GM19468 (cell line): ENCODE measurements around the gene ID4.

Experiments
- ATAC-seq: cut with Tn5 transposase; IDR thresholded peaks from one replicate; pipeline ENCODE4 v1.9.1; 2021; ENCODE audit warnings: mild to moderate bottlenecking, moderate library complexity, moderate number of reproducible peaks; ENCODE audit not compliant: unreplicated experiment; ENCODE audit errors: extremely low read depth

ID4 gene

GRCh38 chr6:19836799-19837510, at the start of gene ID4:
TSS of gene ID4 (plus strand) at chr6:19837370. CDS start at chr6:19837755, 385 bp downstream.
- no peak for ATAC-seq

GRCh38 chr6:19788686-19789085, 48.5 kb upstream of the ID4 start:
- ATAC-seq: no peak

GRCh38 chr6:19789100-19789803, 47.9 kb upstream of the ID4 start:
- no peak for ATAC-seq

- no peak for ATAC-seq
These were observed 45.9 kb upstream of the ID4 start for GRCh38 chr6:19791267-19791666.

- no peak for ATAC-seq
These were observed 42.0 kb upstream of the ID4 start for GRCh38 chr6:19795211-19795610.

GRCh38 chr6:19796452-19796851, 40.7 kb upstream of the ID4 start:
- ATAC-seq: no peak

- no peak for ATAC-seq
These were observed 38.8 kb upstream of the ID4 start for GRCh38 chr6:19798362-19798761.

GRCh38 chr6:19802656-19803055, 34.5 kb upstream of the ID4 start:
- ATAC-seq: no peak

- no peak for ATAC-seq
These were observed 33.6 kb upstream of the ID4 start for GRCh38 chr6:19803331-19804204.

- peak; percentile 99 for ATAC-seq
These were observed 32.7 kb upstream of the ID4 start for GRCh38 chr6:19804205-19805128.

GRCh38 chr6:19805129-19805481, 32.1 kb upstream of the ID4 start:
- ATAC-seq: no peak

GRCh38 chr6:19806971-19807396, 30.2 kb upstream of the ID4 start:
- ATAC-seq: no peak

GRCh38 chr6:19811397-19812079, 25.6 kb upstream of the ID4 start:
- ATAC-seq: no peak

GRCh38 chr6:19812512-19813119, 24.6 kb upstream of the ID4 start:
- ATAC-seq: peak; percentile 39

GRCh38 chr6:19818805-19819204, 18.4 kb upstream of the ID4 start:
- ATAC-seq: no peak

- no peak for ATAC-seq
These were observed 12.9 kb upstream of the ID4 start for GRCh38 chr6:19824058-19824807.

- ATAC-seq: no peak
These were observed 9.9 kb upstream of the ID4 start for GRCh38 chr6:19827247-19827646.

GRCh38 chr6:19827903-19828302, 9.3 kb upstream of the ID4 start:
- ATAC-seq: no peak
